NCI-H187 (cell line): ENCODE data around the gene CPNE5.

Source experiments
- DNase-seq, 2 experiments: peaks; one replicate each; lab custom pipeline; 2025; lab: John Stamatoyannopoulos, UW

The CPNE5 gene

DNA sequence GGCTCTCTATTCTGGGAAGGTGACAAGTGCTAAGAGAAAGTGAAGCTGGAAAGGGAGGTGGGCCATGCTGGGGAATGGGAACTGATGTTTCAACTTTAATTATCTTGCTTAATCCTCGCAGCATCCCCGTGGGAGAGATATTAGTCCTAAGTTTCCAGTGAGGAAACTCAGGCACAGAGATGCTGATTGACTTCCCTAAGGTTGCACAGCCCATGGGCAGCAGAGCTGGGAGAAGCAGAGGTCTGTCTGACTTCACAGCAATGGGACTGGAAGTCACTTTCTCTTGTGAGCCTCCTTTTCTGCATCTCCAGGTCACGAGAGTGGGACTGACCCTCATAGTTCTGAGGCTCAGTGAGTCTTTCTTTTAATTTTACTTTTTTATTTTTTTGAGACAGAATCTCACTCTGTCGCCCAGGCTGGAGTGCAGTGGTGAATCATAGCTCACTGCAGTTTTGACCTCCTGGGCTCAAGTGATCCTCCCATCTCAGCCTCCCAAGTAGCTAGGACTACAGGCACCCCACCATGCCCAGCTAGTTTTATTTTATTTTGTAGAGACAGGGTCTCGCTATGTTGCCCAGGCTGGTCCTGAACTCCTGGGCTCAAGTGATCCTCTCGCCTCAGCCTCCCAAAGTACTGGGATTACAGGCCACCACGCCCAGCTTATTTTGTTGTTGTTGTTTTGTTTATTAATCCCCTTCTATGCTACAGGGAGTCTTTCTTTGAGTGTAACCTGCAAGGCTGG is 139.0 kb downstream of the CPNE5 start:
- no peak for DNase-seq

DNA sequence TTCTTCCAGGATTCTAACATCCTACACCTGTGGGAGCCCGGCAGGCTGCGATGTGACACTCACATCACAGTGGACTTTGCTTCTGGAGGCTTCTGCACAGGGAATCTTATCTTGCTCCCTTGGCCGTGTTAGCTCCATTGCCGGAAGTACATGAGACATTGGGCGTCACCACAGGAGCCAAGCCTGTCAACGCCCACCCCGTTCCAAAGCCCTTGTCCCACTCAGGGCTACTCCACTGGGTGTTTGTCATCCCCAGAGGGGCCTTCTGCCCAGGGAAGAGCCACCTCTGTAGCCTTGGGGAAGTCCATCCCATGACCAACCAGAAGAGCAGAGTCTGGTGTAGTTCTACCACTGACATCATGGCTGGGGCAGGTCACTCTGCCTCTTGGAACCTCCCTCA is 139.9 kb downstream of the CPNE5 start:
- no peak for DNase-seq

DNA sequence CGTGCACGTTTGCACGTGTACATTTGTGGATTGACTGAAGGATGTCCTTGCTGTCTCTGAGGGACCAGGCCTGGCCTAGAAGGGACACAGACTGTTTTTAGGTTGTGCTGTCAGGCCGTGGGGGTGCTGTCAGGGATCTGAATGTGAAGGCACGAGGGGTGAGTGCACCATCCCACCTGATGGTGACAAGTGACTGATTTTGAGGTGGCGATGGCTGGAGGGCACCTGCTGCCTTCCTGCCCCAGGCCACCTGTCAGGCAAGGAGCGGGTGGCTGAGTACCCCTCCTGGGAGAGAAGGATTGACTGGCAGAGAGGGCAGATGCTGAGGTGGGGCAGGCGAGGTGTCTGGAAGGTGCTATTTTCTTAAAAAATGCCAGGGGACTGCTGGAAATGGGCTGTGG is 140.4 kb downstream of the CPNE5 start:
- DNase-seq = no peak

DNA sequence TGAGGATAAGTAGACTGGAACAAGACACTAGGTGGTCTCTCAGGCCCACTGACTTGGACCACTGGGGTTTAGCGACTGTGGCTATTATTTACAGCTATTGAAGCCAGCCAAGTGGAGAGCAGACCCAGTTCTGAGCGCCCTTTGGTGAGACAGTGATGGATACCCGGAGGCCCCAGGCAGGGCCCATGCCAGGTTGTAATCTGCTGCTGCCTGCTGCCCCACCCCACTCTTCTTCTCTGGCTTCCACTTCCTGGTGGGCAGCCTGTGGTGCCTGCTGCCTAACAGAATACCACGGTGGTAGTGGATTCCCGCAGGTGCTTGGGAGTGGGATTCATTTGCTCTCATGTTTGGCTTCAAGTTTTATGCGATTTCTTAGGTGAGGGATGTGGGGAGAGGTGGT is 141.0 kb downstream of the CPNE5 start:
- no peak for DNase-seq

DNA sequence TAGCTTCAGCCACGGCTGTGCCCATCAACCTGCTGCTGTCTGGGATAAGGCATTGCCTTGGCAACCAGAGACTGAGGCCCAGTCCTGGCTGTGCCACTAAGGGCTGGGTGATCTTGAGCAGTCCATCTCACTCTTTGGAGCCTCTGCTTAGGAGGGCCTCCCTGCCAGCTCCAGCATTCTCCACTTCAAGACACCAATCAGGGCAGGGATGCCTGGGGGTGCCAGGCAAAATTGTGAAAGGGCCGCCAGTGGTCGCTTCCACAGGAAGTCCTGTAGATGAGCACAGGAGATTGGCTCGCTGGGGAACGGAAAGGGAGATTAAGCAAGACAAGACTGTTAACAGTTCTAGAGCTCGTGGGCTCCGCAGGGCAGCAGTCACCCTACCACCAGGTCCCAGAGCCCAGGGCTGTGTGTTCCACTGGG is 141.8 kb downstream of the CPNE5 start, which contains the start of gene RAB44:
RAB44 (plus strand) TSS at position 346 of the 423 bp plus-strand sequence. CDS start 6,410 bp downstream, outside the sequence.
- DNase-seq = no peak

DNA sequence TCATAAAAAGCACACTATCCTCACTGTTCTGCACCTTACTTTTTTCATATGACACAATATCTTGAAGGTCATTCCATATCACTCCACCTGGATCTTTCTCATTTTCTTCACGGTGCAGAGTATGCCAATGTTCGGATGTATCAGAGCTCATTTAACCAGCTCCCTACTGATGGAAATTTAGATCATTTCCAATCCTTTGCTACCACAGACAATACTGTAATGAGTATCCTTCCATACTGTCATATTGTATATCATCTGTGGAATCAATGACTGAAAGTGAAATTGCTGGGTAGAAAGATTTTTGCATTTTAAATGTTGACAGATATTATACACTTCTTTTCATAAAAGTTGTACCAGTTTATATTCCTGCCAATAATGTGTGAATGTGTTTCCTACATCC is 143.8 kb downstream of the CPNE5 start:
- no peak for DNase-seq

DNA sequence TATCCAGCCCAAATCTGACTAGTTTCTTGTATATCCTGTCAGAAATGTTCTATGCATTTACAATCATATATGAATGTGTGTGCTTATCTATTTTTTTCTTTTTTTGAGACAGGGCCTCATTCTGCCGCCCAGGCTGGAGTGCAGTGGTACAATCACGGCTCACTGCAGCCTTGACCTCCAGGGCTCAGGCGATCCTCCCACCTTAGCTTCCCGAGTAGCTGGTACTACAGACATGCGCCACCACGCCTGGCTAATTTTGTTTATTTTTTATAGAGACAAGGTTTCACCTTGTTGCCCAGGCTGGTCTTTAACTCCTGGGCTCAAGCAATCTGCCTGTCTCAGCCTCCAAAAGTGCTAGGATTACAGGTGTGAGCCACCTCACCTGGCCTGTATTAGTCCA is 144.6 kb downstream of the CPNE5 start:
- DNase-seq = no peak

DNA sequence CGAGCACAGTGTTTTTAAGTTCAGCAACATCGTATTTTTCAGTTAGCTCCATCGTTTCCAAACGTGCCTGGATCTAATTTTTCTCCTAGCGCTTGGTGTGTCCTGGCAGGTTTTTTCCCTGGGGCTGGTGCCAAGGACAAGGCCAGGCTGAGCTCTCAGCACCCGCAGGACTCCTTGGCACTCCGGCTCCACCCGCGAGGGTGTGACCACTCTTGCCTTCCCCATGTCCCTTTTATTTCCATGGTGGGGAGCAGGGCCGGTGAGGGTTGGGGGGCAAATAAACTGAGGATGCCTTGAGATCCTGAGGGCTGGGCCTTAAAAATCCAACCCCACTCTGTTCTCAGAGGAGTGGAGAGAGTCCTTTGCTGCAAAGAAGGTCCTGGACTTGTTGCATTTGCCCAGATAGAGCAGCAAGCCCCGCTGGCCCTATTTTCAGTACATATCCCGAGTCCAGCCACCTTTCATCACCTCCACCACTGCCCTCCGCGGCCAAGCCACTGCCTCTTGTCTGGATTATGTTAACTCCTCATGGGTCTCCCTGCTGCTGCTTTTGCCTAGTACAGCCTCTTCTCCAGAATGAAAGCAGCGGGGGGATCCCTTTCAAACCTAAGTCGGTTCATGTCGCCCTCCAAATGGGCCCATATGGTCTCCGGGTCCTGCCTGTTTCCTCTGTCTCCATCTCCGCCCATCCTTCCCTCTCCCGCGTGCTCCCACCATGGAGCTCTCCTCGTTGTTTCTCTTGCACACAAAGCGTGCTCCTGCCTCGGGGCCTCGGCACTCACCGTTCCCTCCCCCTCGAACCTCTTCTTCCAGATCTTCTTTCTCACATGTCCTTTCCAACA is 146.2 kb downstream of the CPNE5 start:
- DNase-seq = no peak

DNA sequence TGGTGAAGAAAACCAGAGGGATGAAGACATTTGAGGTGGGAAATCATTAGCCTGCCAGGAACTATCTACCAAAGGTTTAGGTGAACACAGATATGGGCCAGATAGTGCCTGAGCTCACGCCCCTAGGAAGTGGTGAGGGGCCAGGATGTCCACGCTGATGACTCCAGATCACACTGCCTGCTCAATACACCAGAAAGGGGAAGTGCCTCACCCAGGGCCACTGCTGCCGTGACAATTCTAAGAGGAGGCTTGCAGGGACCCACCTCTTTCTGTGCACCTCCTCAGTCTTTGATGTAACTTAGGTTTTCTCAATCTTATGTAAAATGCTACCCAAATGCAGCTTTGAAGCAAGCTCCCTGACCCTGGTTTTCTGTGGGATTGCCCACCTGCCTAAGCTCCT is 147.0 kb downstream of the CPNE5 start:
- no peak for DNase-seq

DNA sequence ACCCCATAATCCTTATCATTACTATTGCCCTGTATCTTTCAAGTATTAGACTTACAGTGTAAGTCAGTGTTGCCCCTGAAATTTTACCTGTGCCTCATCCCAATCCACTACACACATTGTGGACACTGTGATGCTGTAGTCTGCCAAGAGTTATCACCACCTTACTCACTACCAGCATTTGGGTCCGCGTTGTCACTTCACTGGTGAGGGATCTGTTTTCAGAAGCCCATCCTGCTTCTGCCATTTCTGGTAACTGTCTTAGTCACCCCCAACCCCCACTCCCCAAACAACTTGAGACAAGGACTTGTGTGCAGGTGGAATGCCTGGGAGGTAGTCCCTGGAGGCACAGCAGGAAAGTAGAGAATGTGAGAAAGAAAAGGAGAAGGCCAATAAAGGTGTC is 147.6 kb downstream of the CPNE5 start:
- no peak for DNase-seq

DNA sequence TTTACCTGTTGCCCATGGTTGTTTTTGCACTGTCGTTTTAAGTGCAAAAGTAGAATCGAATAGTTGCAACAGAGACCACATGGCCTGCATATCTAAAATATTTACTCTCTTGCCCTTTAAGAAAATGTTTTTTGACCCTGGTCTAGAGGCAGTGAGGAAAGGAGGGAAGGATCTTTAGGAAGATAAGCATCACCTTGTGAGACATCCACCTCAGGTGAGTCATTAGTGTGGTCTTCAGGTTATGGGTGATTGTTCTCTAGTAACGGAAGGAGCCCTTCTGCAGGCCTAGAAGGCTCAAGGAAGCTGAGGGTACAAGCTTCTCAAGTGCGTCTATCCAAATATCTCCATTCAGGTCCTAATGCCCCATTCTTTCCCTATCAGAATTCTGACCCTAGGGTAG is 148.2 kb downstream of the CPNE5 start:
- DNase-seq = no peak
